ENCODE results near the gene PCSK5.

PCSK5 gene

DNA sequence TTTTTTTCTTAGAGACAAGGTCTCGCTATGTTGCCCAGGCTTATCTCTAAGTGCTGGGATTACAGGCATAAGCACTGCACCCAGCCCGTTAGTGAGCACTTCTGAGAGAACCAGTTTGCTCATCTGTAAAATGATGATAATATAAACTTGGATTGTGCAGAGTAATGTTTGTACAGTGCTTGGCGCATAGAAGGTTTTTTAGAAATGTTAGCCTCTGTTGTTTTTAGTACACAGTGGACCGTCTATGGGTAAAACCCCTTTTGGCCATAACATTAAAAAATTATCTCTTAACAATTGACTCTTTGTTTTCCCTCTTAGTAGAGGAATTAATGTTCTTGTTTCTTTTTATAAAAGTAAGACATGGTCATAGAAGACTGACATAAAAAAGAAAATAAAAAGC, 202.1 kb downstream of the PCSK5 start:
- DNase-seq, result no peak

DNA sequence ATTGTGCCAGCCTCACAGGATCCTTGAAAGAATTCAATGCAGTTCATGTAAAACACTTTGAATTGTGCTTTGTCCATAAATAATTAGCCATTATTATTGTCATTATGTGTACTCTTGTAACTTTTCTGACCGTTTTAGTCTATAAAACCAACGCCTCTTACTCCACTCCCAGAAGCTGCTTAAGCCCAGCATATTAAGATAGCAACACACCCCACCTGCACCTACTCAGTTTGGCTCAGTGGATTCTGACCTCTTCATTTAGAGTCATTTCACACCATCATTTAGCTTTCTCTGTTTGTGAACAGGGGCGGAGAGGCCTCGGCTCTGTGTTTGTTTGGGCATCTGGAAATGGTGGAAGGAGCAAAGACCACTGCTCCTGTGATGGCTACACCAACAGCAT, 205.1 kb downstream of the PCSK5 start:
- no peak for DNase-seq

- DNase-seq, result no peak
These were observed 209.0 kb downstream of the PCSK5 start for GRCh38 chr9:76099516-76099915.

GRCh38 chr9:76101075-76101474, 210.6 kb downstream of the PCSK5 start:
- no peak for DNase-seq

DNA sequence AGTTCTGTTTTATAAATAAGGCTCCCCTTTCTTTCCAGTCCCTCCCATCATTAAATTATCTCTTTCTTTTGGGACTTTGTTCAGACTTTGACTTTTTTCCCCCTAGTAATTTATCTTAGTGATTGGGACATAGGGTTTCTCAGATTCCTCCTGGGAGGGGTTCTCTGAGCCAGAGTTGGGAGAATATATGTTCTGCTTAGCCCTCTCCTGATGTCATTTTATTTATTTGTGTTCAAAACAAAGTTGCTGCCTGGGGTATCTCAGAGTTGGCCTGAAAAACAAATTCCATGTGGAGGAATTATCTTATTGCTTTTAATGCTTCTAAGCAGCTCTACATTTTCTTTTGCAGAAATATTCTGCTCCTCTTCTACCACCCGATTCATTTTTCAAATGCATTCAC, 211.0 kb downstream of the PCSK5 start:
- DNase-seq, result no peak

- no peak for DNase-seq
These were observed 211.5 kb downstream of the PCSK5 start for GRCh38 chr9:76101947-76102346.

GRCh38 chr9:76103531-76104315, 213.2 kb downstream of the PCSK5 start:
- no peak for DNase-seq

DNA sequence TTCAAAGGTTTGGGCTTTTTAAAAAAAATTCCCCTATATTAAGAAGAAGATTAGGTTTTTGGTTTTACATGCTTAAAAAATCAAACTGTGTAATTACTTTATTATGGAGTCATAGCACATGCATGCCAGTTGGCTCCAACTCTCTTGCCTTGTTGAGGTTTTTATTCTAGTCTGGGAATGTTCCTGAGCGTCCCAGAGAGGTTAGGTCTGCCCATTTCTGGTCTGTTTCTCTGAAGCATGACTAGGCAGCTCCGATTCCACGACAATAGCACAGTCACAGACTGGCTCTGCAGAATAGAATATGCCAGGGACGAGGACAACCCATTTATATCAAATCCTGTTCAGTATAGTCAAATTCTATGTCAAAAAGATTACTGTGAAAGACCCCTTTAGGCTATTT, 217.0 kb downstream of the PCSK5 start:
- DNase-seq, result no peak

DNA sequence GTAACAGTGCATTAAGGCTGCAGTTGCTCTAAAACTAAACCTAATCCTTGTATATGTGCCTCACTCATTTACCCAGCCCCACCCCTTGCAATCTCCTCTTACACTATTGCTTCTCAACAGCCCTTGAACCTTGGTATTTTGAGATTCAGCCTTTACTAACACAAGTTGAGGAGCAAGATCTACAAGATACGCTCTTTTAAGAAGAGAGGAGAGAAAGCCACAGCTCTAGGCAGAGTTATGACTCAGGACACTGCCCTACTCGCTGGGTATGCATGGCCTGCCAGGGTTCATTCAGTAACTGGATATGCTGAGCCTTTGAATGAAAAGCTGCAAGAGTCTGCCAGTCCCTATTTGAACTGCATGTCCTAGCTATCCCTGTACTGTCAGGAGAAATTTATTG, 219.5 kb downstream of the PCSK5 start:
- DNase-seq, result no peak

DNA sequence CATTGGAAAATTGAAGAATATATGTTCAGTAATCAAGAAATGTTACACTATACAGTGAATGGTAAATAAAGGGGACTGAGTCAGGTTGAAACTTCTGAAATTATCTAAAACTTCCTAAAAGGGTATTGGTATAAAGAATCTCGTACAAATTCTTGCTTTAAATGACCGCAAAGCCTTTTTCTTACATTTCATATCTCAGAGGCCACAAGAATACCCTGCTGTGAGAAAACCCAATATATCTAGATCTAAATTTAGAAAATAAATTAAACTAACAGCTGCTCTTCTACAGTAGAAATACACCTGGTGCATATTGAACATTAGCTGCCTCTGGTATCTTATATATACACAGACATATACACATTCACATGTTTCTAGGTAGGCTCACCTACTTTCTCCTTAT, 221.7 kb downstream of the PCSK5 start:
- no peak for DNase-seq

- no peak for DNase-seq
These were observed 223.7 kb downstream of the PCSK5 start for GRCh38 chr9:76114144-76114543.

DNA sequence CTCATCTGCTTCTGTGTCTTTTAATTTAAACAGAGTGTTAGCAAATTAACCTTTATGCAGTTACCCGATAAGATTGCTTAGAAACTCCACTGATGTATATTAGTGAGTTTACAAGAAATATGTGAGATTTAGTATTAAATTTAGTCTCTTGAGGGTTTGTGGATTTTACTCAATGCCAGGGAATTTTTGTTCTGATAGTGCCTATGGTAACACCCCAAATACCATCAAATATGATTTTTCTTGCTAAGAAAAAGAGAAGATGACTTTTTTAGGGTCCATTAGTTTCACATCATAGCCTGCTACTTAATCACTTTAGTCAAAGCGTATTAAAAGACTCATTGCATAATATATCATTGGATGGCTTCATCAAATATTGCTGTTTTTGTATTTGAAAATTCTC, 224.9 kb downstream of the PCSK5 start:
- no peak for DNase-seq

- DNase-seq, result no peak
These were observed 225.6 kb downstream of the PCSK5 start for GRCh38 chr9:76115982-76116646.

- no peak for DNase-seq
These were observed 226.4 kb downstream of the PCSK5 start for GRCh38 chr9:76116913-76117312.

DNA sequence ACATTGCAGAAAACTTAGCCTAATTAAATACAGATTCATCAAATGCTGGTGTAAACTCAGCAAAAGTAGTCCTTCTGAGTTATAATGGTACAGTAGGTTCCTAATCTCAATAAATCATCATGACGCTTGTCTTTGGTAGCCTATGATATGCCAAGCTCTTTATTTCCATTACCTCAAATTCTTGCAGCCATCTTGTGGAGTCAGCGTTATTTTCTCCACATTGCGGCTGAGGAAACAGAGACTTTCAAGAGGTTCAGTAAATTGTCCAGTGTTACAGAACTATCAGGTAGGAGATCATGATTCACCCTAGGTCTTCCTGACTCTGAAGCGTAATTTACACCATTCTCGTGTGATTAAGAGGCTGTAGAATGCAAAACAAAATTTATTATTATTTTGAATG, 237.2 kb downstream of the PCSK5 start:
- no peak for DNase-seq

DNA sequence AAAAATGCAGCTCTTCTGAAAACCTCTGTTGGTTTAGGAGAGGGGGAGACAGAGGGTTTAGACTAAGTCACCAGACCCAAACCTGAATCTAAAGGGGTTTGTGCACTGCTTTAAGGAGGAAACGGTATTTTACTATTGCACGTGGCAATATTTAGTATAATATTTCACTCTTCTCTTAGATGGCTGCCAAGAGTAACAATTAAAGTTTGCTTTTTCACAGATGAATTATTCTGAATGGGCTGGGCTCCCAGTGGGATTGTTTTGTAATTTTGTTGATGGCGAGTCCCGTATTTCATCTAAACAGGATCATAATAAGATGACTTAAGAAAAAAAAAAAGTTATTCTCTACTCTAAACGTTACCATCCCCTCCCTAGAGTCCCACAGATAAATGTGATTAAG, 245.4 kb downstream of the PCSK5 start:
- no peak for DNase-seq

GRCh38 chr9:76136986-76137385, 246.5 kb downstream of the PCSK5 start:
- no peak for DNase-seq

DNA sequence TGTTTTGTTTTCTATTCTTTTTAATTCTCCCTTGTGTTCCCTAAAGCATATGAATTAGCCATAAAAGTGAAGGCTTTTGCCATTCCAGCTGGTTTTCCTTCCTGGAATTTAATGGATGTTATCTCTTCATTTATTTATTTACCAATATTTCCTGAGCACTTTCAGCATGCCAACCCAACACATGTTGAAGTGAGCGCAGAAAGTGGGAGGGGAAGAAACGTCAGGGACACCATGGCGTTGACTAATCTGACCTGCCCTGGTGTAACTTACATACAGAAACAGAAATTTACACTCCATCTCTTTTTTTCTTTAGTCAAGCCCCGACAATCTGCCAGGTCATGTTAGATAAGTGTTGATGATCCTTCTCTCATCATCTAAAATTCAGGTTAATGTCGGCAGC, 247.5 kb downstream of the PCSK5 start:
- DNase-seq, result no peak

GRCh38 chr9:76138360-76138759, 247.9 kb downstream of the PCSK5 start:
- no peak for DNase-seq

GRCh38 chr9:76143834-76144233, 253.4 kb downstream of the PCSK5 start:
- DNase-seq, result no peak

DNA sequence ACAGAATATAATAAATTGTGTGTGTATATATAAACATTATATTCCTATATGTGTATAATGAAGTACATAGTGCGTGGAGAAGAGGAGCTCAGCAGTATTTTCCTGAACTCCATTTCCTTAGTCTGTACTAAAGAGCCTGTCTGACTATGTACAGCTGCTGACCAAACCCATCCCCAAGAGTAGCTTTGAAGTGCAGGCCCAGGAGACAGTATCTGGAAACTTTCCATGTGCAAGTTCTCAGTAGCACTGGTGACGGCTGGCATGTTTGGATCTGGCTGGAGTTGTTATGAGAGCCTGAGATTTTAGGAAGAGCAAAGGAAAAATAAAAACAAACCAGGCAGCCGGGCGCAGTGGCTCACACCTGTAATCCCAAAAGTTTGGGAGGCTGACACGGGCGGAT, 259.5 kb downstream of the PCSK5 start:
- DNase-seq, result no peak

DNA sequence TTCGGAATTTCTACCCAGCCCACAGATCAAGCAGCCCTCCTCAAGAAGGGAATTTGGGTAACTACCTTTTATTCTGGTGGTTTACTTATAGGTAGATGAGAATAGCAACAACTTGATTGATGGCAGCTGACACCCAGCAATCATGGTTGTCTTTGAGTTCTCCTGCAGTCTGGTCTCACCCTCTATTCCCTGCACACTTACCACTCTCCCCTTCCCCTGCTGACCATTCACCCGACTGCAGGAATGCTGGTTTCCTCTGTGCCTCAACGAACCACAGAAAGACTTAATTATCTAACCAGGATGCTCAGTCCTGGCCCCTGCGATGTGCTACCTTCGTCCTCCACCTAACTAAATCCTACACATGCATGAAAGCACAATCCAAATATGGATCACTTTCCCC, 260.8 kb downstream of the PCSK5 start:
- no peak for DNase-seq

DNA sequence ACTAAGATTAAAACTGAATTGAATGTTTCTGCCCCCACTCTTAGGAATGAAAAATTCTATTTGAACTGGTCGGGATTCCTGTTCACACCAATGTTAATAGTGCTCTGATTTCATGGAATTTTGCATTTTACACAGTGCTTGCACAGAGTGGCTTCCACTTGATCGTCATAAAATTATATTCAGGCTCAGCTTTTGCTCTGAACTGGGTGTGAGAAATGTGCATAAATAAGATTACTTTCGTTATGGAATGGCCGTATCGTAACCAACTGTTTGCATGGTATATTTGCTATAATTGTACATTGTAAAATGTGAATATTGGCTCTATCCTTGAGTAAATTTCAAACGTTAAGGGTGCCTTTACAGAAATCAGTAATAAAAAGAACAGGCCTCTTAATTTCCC, 262.9 kb downstream of the PCSK5 start:
- DNase-seq, result no peak

DNA sequence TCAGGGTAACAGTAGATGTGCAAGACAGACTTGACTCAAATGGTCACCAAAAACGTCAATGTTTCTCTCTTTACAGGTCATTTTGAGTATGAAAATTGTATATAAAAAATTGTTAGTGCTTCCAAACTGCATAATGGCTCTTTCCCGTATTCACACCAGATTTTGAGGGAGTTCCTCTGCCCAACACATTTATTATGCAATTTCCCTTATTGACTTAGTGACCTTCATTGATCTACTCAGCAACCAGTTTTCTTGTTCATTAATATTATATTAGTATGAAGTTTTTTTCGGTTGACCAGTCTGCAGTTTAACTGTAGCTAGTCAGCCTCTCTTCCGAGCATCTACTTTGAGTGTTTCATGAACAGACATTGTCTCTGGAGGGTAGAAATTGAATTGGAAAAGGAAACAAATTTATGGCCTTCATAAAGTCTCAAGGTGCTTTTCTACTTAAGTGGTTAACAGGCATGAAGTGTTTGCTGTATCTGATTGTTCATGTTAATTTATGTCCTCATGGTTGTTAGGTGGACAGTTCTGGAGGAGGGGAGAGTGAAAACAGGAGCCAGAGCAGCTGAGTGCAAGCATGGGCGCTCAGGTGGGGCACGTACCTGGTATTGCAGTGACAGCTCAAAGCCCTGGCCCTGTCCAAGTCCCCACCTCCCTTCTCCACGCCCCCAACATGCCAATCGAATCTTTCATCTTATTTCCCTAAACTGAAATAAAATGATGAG, 263.6 kb downstream of the PCSK5 start:
- no peak for DNase-seq
